Measurements from ENCODE around the gene STARD5.

DNA sequence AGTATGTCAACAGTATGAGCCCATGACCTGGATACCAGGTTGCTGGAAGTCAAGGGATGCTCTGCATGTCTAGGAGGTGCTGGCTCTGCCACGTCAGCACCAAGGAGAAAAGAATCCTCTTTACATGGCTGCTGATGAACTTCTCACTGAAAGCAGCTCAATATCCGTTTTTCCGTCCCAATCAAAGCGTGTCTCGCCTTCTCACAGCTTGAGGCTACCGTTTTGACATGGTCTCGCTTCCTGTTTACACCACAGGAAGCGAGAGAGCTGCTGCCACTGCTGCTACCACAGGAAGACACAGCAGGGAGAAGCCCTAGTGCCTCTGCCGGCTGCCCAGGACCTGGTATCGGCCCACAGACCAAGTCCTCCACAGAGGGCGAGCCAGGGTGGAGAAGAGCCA, 27.3 kb downstream of the STARD5 start:
- TF ChIP-seq, protein P1, sequence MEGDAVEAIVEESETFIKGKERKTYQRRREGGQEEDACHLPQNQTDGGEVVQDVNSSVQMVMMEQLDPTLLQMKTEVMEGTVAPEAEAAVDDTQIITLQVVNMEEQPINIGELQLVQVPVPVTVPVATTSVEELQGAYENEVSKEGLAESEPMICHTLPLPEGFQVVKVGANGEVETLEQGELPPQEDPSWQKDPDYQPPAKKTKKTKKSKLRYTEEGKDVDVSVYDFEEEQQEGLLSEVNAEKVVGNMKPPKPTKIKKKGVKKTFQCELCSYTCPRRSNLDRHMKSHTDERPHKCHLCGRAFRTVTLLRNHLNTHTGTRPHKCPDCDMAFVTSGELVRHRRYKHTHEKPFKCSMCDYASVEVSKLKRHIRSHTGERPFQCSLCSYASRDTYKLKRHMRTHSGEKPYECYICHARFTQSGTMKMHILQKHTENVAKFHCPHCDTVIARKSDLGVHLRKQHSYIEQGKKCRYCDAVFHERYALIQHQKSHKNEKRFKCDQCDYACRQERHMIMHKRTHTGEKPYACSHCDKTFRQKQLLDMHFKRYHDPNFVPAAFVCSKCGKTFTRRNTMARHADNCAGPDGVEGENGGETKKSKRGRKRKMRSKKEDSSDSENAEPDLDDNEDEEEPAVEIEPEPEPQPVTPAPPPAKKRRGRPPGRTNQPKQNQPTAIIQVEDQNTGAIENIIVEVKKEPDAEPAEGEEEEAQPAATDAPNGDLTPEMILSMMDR (IDR thresholded peaks at IDR 0.05): no peak
- TF ChIP-seq EZH2 (IDR thresholded peaks at IDR 0.05; ENCODE audit: borderline replicate concordance, insufficient read depth, low read depth, low read length, poor library complexity, severe bottlenecking): no peak

Data from B cell (primary cell).